Measurements from ENCODE around the gene DDX4.

The DDX4 gene

DNA sequence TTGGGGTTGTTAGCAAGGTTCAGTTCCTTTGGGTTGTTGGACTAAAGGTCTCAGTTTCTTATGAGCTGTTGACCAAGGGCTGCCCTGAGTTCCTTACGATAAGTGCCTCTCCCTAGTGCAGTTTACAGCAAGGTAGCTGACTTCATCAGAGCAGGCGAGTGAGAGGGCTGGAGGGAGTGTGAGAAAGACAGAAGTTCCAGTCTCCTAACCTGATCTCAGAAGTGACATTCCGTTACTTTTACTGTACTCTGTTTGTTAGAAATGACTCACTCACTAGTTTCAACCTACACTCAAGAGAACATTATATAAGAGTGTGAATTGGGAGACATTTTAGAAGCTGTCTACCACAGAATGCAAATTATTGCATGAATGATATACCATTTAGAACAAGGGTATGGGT, 92.1 kb downstream of the DDX4 start:
- no peak for DNase-seq

GRCh38 chr5:55832446-55832845, 94.6 kb downstream of the DDX4 start:
- no peak for DNase-seq

GRCh38 chr5:55836191-55836590, 98.3 kb downstream of the DDX4 start:
- DNase-seq, result no peak

GRCh38 chr5:55841976-55842375, 104.1 kb downstream of the DDX4 start:
- DNase-seq, result no peak

GRCh38 chr5:55847837-55848236, 110.0 kb downstream of the DDX4 start:
- no peak for DNase-seq

- no peak for DNase-seq
These were observed 110.9 kb downstream of the DDX4 start for GRCh38 chr5:55848783-55849182.

- DNase-seq, result no peak
These were observed 113.2 kb downstream of the DDX4 start, which contains the start of gene IL31RA for GRCh38 chr5:55850839-55851674. Gene IL31RA, plus strand, starts transcription at chr5:55851357. Its CDS starts 214 bp downstream, at chr5:55851571.

- DNase-seq, result no peak
These were observed 113.8 kb downstream of the DDX4 start for GRCh38 chr5:55851675-55851979.

- DNase-seq, result no peak
These were observed 114.6 kb downstream of the DDX4 start for GRCh38 chr5:55852503-55852902.

DNA sequence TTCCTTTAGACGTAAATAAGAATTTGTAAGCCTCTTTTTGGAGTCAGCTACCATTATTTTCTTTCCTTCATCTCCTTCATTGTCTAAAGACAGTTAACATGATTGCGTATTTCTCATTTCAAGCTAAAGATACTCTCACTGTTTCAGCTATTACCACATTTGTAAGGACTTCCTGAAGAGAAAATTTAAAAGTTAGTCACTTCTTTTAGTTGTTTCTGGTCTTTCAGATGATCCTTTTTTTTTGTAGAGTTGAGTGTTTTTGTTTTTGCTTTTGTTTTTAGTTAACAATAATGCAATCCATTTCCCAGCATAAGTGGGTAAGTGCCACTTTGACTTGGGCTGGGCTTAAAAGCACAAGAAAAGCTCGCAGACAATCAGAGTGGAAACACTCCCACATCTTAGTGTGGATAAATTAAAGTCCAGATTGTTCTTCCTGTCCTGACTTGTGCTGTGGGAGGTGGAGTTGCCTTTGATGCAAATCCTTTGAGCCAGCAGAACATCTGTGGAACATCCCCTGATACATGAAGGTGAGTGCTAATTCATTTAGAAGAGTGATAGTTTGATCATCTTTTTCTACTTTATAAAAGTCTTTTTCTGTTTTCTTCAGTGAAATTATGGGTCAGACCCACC, 115.3 kb downstream of the DDX4 start:
- no peak for DNase-seq

DNA sequence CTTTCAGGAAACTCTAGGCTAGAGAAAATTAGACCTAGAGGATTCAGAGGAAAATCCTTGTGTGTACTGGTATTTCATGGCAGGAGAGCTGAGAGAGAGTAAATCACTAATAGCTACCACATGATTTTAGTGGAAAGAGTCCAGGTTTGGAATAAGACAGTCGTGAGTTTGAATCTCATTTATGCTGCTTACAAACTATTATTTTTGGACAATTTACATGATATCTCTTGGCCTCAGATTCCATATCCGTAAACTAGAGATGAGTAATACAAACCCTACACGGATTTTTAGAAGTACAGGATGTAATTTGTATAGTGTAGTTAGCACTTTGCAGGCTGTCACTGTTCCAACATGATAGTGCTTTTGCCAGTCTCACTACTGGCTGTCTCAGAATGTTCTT, 116.0 kb downstream of the DDX4 start:
- DNase-seq, result no peak

- no peak for DNase-seq
These were observed 117.6 kb downstream of the DDX4 start for GRCh38 chr5:55855509-55855908.

DNA sequence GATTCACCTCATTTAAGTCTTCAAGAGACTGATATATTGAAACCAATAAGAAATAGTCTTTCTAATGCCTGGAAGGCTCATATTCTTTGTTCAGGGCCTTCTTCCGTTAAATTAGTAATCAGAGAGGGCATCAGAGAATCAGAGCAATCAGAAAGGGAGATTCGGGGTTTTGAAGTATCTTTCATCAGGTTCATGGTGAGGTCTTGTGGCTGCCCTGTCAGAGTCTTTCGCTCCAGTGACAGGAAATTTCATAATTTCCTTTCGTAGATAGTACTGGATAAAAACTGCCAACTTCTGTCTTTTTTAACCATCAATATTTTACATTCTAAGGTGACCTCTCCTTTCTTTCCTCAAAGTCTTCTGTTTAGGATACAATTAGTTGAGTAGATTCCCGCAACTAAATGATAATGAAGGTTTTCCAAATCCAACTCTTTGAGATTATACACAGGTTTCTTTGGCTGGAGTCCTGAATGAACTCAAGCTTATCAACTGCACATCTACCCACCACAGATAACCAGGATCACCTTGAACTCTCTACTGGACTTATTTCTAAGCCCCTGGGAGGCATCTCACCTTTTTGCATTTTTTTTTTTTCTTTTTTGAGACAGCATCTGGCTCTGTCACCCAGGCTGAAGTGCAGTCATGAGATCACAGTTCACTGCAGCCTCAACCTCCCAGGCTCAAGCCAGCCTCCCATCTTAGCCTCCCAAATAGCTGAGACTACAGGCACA, 118.8 kb downstream of the DDX4 start:
- no peak for DNase-seq

- DNase-seq, result no peak
These were observed 119.4 kb downstream of the DDX4 start for GRCh38 chr5:55857247-55857640.

DNA sequence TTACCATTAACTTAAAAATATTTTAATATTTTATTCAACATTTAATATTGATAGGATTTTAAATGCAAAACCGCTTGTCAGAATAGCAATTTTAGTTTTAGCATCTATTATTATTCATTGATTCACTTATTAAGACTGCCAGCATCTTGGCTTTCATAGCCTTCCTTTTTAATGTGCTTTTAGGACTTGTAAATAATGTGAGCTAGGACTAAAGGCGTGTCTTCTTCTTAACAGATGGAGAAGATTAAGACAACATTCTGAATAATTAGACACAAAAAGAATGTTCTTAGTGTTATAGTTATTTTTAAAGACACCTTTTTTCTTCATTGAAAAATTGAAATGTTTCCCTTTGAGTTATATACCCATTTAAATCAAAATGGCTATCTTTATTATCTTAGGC, 120.2 kb downstream of the DDX4 start:
- no peak for DNase-seq

- no peak for DNase-seq
These were observed 122.4 kb downstream of the DDX4 start for GRCh38 chr5:55860288-55860687.

DNA sequence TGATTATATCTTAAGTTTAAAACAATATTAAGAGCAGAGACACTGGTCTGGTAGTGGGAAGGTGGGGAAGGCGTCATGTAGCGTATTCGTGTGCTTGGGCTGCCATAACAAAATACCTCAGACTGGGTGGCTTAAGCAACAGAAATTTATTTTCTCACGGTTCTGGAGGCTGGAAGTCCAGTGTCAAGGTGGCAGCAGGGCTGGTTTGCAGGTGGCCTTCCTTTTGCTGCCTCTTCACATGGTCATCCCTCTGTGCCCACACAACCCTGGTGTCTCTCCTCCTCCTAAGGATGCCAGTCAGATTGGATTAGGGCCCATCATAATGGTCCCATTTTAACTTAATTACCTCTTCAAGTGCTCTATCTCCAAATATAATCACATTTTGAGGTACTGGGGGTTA, 122.8 kb downstream of the DDX4 start:
- DNase-seq, result no peak

GRCh38 chr5:55864606-55865541, 127.0 kb downstream of the DDX4 start:
- DNase-seq, result no peak

DNA sequence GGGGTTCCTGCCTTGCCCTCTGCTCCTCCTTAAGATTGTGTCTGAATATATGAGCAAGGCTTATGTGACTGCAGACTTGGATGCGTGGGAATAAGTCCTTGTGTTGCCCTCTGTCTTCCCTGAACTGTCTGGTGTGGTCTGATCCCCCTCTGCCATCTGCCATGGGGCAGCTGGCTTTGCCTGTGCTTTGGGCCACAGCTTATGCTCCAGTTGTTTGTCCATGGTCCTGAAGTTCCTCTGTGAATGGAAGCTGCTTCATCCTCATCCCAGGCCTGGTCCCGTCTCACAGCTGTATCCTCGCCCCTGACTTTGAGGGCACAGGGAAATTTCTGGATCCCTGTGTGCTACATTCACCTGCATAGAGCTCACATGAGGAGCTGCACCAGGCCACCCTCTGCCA, 128.0 kb downstream of the DDX4 start:
- no peak for DNase-seq

- no peak for DNase-seq
These were observed 128.6 kb downstream of the DDX4 start for GRCh38 chr5:55866485-55866884.
